Stimulated activated CD4-positive, alpha-beta T cell treated with anti-CD3 and anti-CD28 coated beads, Interleukin-2, amount 100 ng/mL, for 48 hours (primary cell): ENCODE results near the gene HBG1.

Experiments
- DNase-seq, 2 donors: peaks; one replicate each; pipeline ENCODE4 v3.0.0-alpha.2; 2020

HBG1 gene

GRCh38 chr11:5224538-5225479, 24.8 kb downstream of the HBG1 start:
- no peak for DNase-seq

- no peak for DNase-seq
Observed at GRCh38 chr11:5223686-5224085, 26.0 kb downstream of the HBG1 start.

- DNase-seq = no peak
Observed at GRCh38 chr11:5223146-5223545, 26.5 kb downstream of the HBG1 start.

GRCh38 chr11:5210376-5210885, 39.2 kb downstream of the HBG1 start:
- no peak for DNase-seq

DNA sequence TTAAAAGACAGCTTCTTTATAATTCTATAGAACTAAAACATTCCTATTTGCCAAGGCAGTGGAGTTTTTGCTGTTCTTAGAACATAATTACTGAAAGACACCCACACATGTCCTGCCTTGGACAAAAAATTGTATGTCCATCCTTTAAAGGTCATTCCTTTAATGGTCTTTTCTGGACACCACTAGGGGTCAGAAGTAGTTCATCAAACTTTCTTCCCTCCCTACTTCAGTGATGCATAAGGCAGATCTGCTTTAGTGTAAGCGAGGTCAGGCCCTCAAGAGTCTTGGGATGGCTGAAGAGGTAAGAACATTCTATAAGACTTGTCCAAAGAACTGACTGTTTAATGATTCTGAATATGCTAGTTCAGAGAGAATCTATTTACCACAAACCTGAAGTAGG, 44.9 kb downstream of the HBG1 start:
- no peak for DNase-seq

- DNase-seq = no peak
Observed at GRCh38 chr11:5203366-5203765, 46.3 kb downstream of the HBG1 start.

DNA sequence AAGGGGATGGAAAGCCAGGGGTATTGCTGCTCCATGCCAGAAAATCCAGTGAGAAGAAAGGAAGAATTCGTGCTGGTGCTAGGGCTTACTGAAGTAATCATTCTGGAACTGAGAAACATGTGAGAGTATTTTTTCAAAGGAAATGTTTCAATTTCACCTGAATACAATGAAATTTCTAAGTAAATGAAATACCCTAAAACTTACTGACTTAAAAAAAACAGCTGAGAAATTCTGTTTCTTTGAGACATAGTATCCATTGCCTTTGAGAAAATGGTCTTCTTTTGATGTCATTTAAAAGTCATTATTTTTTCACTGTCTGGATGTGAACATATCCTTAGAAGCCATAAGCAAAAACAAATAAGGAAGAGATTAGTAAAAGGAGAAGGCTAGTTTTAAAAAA, 49.1 kb downstream of the HBG1 start, which contains the start of gene OR51V1:
OR51V1 (minus strand) TSS at position 101 of the 400 bp plus-strand sequence; CDS start at position 101, 0 bp downstream.
- DNase-seq = no peak

DNA sequence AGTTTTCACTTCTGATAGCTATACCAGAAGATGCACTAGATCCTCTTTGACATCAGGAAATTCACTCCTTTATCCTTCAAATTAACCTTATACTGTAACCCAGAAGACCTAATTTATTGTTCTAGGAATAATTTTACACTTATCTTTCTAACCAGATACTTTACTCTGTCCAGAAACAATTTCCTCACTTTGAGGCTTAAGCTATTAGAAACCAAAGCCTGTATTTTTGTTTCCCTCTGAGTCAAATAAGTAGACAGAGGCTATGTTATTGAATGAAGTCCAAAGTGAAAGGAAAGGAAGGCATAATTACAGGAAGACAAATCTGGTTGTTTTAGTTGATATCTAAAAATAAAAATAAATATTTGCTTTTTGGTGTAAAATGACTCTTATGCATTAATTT, 51.4 kb downstream of the HBG1 start:
- no peak for DNase-seq
